ENCODE measurements around the gene INMT. TPM values are rescaled to one million over a fixed set of nuclear protein-coding genes. Genes with fewer than 3 reads are reported as not detected.

Gene INMT
- total and polyA plus RNA-seq, 2 of the 13 experiments (the other 11 are each of a cell fraction or from before 2014, with no cell fraction given): not detected

DNA sequence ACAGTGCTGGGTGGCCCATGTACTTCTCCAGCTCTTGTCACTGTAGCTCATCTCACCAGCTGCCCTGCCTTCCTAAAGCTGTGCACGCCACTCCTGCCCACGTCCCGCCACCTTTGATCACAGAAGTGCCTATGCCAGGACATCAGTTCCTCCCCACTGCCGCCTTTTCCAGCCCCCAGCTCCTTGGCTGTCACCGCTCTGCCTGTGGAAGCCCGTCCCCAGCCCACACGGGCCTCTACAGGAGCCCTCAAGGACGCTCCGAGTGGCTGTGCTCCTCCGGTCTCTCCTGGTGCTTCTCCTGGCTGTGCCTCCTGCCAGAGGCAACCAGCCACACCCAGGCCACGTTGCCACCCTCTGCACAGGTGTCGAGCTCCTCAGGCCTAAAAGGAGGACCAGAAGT lies 19.3 kb upstream of the INMT start:
- intact Hi-C loops (cut with micrococcal nuclease; ENCODE audit: unreplicated experiment) (no loop called here), in situ Hi-C loops (cut with HindIII; ENCODE audit: extremely low pct_ligation_motif_present, low pct_unique_long_range_greater_than_20kb) (no loop called here)
- H3K4me2 ChIP-seq (ENCODE audit: low read depth, low read length): no peak overlapping the region
- H3K27ac ChIP-seq (ENCODE audit: extremely low read length, insufficient read depth, low read length): no peak overlapping the region
- no peaks in the 10 kb centered on the region for H3K4me1 ChIP-seq (ENCODE audit: insufficient read depth, low read length)
- FAIRE-seq: no peak
- ATAC-seq: no peak
- no peaks in the 10 kb centered on the region for H3K9me3 ChIP-seq (ENCODE audit: low read length)
- no peaks in the 10 kb centered on the region for H3K79me2 ChIP-seq (ENCODE audit: insufficient read depth, low read length)
- no peaks in the 10 kb centered on the region for H3K36me3 ChIP-seq (replicated peaks in 1 of 2; ENCODE audit: control insufficient read depth in 1 of 2, insufficient read depth in 2 of 2, low read length in 2 of 2)
- 21% methylated on average over 9 of the region's 12 CpGs for WGBS (ENCODE audit: low lambda C conversion rate)
- no peak overlapping the region for H2AFZ ChIP-seq (ENCODE audit: low read length)
- CTCF ChIA-PET (ENCODE audit: low intra/inter-chr PET ratio, low total read pairs): no interaction called here
- no peaks in the 10 kb centered on the region for H4K20me1 ChIP-seq (ENCODE audit: insufficient read depth, low read length)
- TF ChIP-seq PPARG (CRISPR knock-in tag; conservative IDR thresholded peaks at IDR 0.05) (no peak), IKZF4 (CRISPR knock-in tag; IDR thresholded peaks at IDR 0.05; ENCODE audit: borderline replicate concordance, low read depth, not compliant biosample characterization) (no peak), HDAC1 (CRISPR knock-in tag; IDR thresholded peaks at IDR 0.05) (no peak), THAP9 (CRISPR knock-in tag; IDR thresholded peaks at IDR 0.05; ENCODE audit: borderline replicate concordance) (no peak), SMARCE1 (IDR thresholded peaks at IDR 0.05; ENCODE audit: borderline replicate concordance) (no peak), ZNF672 (CRISPR knock-in tag; IDR thresholded peaks at IDR 0.05) (no peak), AHR (CRISPR knock-in tag; IDR thresholded peaks at IDR 0.05) (no peak), RBM39 (IDR thresholded peaks at IDR 0.05; ENCODE audit: low read depth, low read length, poor library complexity, severe bottlenecking) (no peak), ZNF235 (CRISPR knock-in tag; IDR thresholded peaks at IDR 0.05; ENCODE audit: borderline replicate concordance) (no peak), PHF21A (CRISPR knock-in tag; IDR thresholded peaks at IDR 0.05) (no peak), ZNF230 (CRISPR knock-in tag; IDR thresholded peaks at IDR 0.05) (no peak), CERS6 (CRISPR knock-in tag; IDR thresholded peaks at IDR 0.05) (no peak), HNF4A (CRISPR knock-in tag; IDR thresholded peaks at IDR 0.05) (no peak)
- TF ChIP-seq, protein P1, sequence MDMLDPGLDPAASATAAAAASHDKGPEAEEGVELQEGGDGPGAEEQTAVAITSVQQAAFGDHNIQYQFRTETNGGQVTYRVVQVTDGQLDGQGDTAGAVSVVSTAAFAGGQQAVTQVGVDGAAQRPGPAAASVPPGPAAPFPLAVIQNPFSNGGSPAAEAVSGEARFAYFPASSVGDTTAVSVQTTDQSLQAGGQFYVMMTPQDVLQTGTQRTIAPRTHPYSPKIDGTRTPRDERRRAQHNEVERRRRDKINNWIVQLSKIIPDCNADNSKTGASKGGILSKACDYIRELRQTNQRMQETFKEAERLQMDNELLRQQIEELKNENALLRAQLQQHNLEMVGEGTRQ (IDR thresholded peaks at IDR 0.05; ENCODE audit: low read depth, low read length): no peak
- TF ChIP-seq, protein P1 (CRISPR knock-in tag; IDR thresholded peaks at IDR 0.05; ENCODE audit: borderline replicate concordance): no peak
- H3K4me3 ChIP-seq (replicated peaks in 1 of 3; ENCODE audit: insufficient read depth in 1 of 3, low read depth in 2 of 3, low read length in 3 of 3): no peak overlapping the region
- H3K27me3 ChIP-seq (ENCODE audit: control insufficient read depth in 1 of 2, insufficient read depth in 2 of 2, low read length in 2 of 2): peaks cover 0 to 35% of the 10 kb centered on the region in 2 experiments; a peak in 2 of 5 replicates
- no peak overlapping the region for H3K9ac ChIP-seq (ENCODE audit: insufficient read depth, low read depth, low read length)
- no TSS peak for BruUV-seq (replicated peaks)
- no peak for DNase-seq (ENCODE audit: low spot score)
- POLR2A ChIA-PET: no interaction called here
